SK-N-SH treated with all-trans-retinoic acid at 6 μM for 48 hours (cell line): ENCODE data around the gene NEK10.

Experiments
- ATAC-seq: fragments of 200-7000 bp; cut with Tn5 transposase; 3 replicates; pipeline ENCODE4 v1.9.1; 2020; ENCODE audit warnings: mild to moderate bottlenecking, moderate library complexity
- ARNTL ChIP-seq: fragments of 450-650 bp; formaldehyde crosslinking; IDR thresholded peaks from 2 replicates; pipeline ENCODE4 v1.5.0; 2020; ENCODE audit warnings: low read depth, mild to moderate bottlenecking, moderate library complexity, borderline replicate concordance
- BACH2 ChIP-seq: fragments of 250-450 bp; sonication (Bioruptor Pico); IDR thresholded peaks from 2 replicates; pipeline ENCODE4 v1.9.0; 2021; ENCODE audit warnings: mild to moderate bottlenecking, borderline replicate concordance
- CSDC2 ChIP-seq: fragments of 250-450 bp; sonication (Bioruptor Pico); IDR thresholded peaks from 2 replicates; pipeline ENCODE4 v1.5.0; 2020; ENCODE audit warnings: mild to moderate bottlenecking, moderate library complexity
- ESRRG ChIP-seq: fragments of 250-450 bp; sonication (Bioruptor Pico); IDR thresholded peaks from 2 replicates; pipeline ENCODE4 v1.6.1; 2021; ENCODE audit warnings: mild to moderate bottlenecking
- GLIS3 ChIP-seq: fragments of 250-450 bp; sonication (Bioruptor Pico); IDR thresholded peaks from 2 replicates; pipeline ENCODE4 v1.5.0; 2020; ENCODE audit warnings: mild to moderate bottlenecking, moderate library complexity
- ISL1 ChIP-seq: fragments of 250-450 bp; sonication (Bioruptor Pico); IDR thresholded peaks from 2 replicates; pipeline ENCODE4 v2.1.2; 2022; ENCODE audit warnings: mild to moderate bottlenecking, moderate library complexity
- OSR1 ChIP-seq: fragments of 250-450 bp; sonication (Bioruptor Pico); IDR thresholded peaks from 2 replicates; pipeline ENCODE4 v1.8.0; 2022; ENCODE audit warnings: moderate library complexity, mild to moderate bottlenecking, inconsistent platforms
- SNAI2 ChIP-seq: fragments of 250-450 bp; sonication (Bioruptor Pico); IDR thresholded peaks from 2 replicates; pipeline ENCODE4 v1.5.0; 2020; ENCODE audit warnings: mild to moderate bottlenecking, moderate library complexity
- TCF4 ChIP-seq: fragments of 250-450 bp; sonication (Bioruptor Pico); IDR thresholded peaks from 2 replicates; pipeline ENCODE4 v1.8.0; 2021; ENCODE audit warnings: mild to moderate bottlenecking, moderate library complexity, borderline replicate concordance
- TSHZ2 ChIP-seq: fragments of 250-450 bp; sonication (Bioruptor Pico); IDR thresholded peaks from 2 replicates; pipeline ENCODE4 v1.5.0; 2020; ENCODE audit warnings: mild to moderate bottlenecking, moderate library complexity
- ZC3H10 ChIP-seq: fragments of 250-450 bp; sonication (Bioruptor Pico); IDR thresholded peaks from 2 replicates; pipeline ENCODE4 v1.5.1; 2021; ENCODE audit warnings: mild to moderate bottlenecking, moderate library complexity
- ZNF8 ChIP-seq: fragments of 450-650 bp; formaldehyde crosslinking; IDR thresholded peaks from 2 replicates; pipeline ENCODE4 v1.5.0; 2020; ENCODE audit warnings: mild to moderate bottlenecking, moderate library complexity
- TF ChIP-seq, protein P1 (sequence below): fragments of 250-450 bp; sonication (Bioruptor Pico); IDR thresholded peaks from 2 replicates; pipeline ENCODE4 v1.5.1; 2020; ENCODE audit warnings: low read depth, mild to moderate bottlenecking, moderate library complexity
- TF ChIP-seq, protein P2 (sequence below): fragments of 250-450 bp; sonication (Bioruptor Pico); IDR thresholded peaks from 2 replicates; pipeline ENCODE4 v1.8.0; 2020; ENCODE audit warnings: mild to moderate bottlenecking, moderate library complexity, borderline replicate concordance
- TF ChIP-seq, protein P3 (sequence below): fragments of 250-450 bp; sonication (Bioruptor Pico); IDR thresholded peaks from 2 replicates; pipeline ENCODE4 v1.5.1; 2021; ENCODE audit warnings: mild to moderate bottlenecking, moderate library complexity
- TF ChIP-seq, protein P4 (sequence below): fragments of 250-450 bp; sonication (Bioruptor Pico); IDR thresholded peaks from 2 replicates; pipeline ENCODE4 v1.8.0; 2021; ENCODE audit warnings: low read depth, mild to moderate bottlenecking, moderate library complexity, borderline replicate concordance

The NEK10 gene

DNA sequence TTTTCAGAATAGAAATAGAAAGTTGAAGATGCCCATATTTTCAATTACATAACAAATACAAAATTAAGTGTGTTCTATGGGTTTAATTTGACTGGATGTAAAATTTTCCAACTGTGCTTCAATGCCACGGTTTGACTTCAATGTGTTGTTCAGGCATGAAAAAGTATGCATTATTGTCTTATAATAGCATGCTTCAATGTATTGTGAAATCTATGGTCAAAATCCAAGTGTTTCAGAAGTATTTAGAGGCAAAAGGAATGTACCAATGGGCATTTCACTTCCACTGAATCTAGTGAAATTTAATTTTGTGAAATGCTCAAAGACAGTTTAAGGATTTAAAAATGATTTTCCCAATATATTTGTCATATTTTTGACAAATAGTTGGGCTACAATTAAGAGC, 16.0 kb downstream of the NEK10 start:
- no peak for ATAC-seq

GRCh38 chr3:27352047-27352446, 17.1 kb downstream of the NEK10 start:
- ATAC-seq = no peak
- TF ChIP-seq, protein P1, sequence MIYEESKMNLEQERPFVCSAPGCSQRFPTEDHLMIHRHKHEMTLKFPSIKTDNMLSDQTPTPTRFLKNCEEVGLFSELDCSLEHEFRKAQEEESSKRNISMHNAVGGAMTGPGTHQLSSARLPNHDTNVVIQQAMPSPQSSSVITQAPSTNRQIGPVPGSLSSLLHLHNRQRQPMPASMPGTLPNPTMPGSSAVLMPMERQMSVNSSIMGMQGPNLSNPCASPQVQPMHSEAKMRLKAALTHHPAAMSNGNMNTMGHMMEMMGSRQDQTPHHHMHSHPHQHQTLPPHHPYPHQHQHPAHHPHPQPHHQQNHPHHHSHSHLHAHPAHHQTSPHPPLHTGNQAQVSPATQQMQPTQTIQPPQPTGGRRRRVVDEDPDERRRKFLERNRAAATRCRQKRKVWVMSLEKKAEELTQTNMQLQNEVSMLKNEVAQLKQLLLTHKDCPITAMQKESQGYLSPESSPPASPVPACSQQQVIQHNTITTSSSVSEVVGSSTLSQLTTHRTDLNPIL (CRISPR knock-in tag) = no peak
- TF ChIP-seq SNAI2 = no peak
- TF ChIP-seq BACH2 (CRISPR knock-in tag) = no peak
- no peak for TF ChIP-seq ZNF8
- TF ChIP-seq, protein P2, sequence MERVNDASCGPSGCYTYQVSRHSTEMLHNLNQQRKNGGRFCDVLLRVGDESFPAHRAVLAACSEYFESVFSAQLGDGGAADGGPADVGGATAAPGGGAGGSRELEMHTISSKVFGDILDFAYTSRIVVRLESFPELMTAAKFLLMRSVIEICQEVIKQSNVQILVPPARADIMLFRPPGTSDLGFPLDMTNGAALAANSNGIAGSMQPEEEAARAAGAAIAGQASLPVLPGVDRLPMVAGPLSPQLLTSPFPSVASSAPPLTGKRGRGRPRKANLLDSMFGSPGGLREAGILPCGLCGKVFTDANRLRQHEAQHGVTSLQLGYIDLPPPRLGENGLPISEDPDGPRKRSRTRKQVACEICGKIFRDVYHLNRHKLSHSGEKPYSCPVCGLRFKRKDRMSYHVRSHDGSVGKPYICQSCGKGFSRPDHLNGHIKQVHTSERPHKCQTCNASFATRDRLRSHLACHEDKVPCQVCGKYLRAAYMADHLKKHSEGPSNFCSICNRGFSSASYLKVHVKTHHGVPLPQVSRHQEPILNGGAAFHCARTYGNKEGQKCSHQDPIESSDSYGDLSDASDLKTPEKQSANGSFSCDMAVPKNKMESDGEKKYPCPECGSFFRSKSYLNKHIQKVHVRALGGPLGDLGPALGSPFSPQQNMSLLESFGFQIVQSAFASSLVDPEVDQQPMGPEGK (CRISPR knock-in tag) = no peak
- TF ChIP-seq, protein P3, sequence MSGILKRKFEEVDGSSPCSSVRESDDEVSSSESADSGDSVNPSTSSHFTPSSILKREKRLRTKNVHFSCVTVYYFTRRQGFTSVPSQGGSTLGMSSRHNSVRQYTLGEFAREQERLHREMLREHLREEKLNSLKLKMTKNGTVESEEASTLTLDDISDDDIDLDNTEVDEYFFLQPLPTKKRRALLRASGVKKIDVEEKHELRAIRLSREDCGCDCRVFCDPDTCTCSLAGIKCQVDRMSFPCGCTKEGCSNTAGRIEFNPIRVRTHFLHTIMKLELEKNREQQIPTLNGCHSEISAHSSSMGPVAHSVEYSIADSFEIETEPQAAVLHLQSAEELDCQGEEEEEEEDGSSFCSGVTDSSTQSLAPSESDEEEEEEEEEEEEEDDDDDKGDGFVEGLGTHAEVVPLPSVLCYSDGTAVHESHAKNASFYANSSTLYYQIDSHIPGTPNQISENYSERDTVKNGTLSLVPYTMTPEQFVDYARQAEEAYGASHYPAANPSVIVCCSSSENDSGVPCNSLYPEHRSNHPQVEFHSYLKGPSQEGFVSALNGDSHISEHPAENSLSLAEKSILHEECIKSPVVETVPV (CRISPR knock-in tag) = no peak
- TF ChIP-seq, protein P4, sequence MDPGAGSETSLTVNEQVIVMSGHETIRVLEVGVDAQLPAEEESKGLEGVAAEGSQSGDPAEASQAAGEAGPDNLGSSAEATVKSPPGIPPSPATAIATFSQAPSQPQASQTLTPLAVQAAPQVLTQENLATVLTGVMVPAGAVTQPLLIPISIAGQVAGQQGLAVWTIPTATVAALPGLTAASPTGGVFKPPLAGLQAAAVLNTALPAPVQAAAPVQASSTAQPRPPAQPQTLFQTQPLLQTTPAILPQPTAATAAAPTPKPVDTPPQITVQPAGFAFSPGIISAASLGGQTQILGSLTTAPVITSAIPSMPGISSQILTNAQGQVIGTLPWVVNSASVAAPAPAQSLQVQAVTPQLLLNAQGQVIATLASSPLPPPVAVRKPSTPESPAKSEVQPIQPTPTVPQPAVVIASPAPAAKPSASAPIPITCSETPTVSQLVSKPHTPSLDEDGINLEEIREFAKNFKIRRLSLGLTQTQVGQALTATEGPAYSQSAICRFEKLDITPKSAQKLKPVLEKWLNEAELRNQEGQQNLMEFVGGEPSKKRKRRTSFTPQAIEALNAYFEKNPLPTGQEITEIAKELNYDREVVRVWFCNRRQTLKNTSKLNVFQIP (CRISPR knock-in tag) = no peak
- no peak for TF ChIP-seq ZC3H10 (CRISPR knock-in tag)
- no peak for TF ChIP-seq ESRRG (CRISPR knock-in tag)
- TF ChIP-seq CSDC2 (CRISPR knock-in tag) = no peak

More for the DNA sequence above, 16.0 kb downstream of the NEK10 start:
- no peak for TF ChIP-seq SNAI2
- no peak for TF ChIP-seq TCF4 (CRISPR knock-in tag)
- no peak for TF ChIP-seq ARNTL (CRISPR knock-in tag)
- TF ChIP-seq, protein P3 (CRISPR knock-in tag) = no peak
- no peak for TF ChIP-seq TSHZ2 (CRISPR knock-in tag)
- TF ChIP-seq, protein P2 (CRISPR knock-in tag) = no peak
- TF ChIP-seq, protein P4 (CRISPR knock-in tag) = no peak
- TF ChIP-seq OSR1 = no peak
- TF ChIP-seq GLIS3 (CRISPR knock-in tag) = no peak
- TF ChIP-seq ISL1 (CRISPR knock-in tag) = no peak
- TF ChIP-seq CSDC2 (CRISPR knock-in tag) = no peak
- TF ChIP-seq BACH2 (CRISPR knock-in tag) = no peak
